Mononuclear cell (primary cell): ENCODE data around the gene KLF18. TPM values are rescaled to one million over a fixed set of nuclear protein-coding genes. Genes with fewer than 3 reads are reported as not detected.
"Not testable (repeated sequence)": the region's sequence is repeated elsewhere in the genome, so short reads cannot be mapped to it uniquely, and the experiment has no call there.

Source experiments
- H3K27me3 ChIP-seq: 2 replicates; pipeline ENCODE4 v1.6.0; 2011; ENCODE audit warnings: low read length, control low read depth; ENCODE audit not compliant: insufficient read depth
- H3K4me1 ChIP-seq: 2 replicates; pipeline ENCODE4 v1.5.1; 2011; ENCODE audit warnings: mild to moderate bottlenecking, low read length, control low read depth; ENCODE audit not compliant: insufficient read depth
- H3K4me3 ChIP-seq: 2 replicates; pipeline ENCODE4 v1.5.1; 2011; ENCODE audit warnings: mild to moderate bottlenecking, low read length, moderate library complexity
- H3K9me3 ChIP-seq: 2 replicates; pipeline ENCODE4 v1.5.1; 2011; ENCODE audit warnings: low read depth, mild to moderate bottlenecking, control low read depth, low read length
- total RNA-seq: library from RNA; depleted of rRNA; stranded (reverse); fragments of >200 nt; gene quantifications from one replicate; pipeline ENCODE4 v1.2.3, GENCODE V29; 2012

The KLF18 gene
- not detected for total RNA-seq

GRCh38 chr1:44141531-44141930 is at the start of gene KLF18:
KLF18 (minus strand) TSS chr1:44141631; CDS start chr1:44141631, 0 bp downstream.
- Histone ChIP-seq H3K4me3 (no peak within 1 kb of the TSS), H3K9me3 (peaks cover 16% of the 10 kb centered on the region)

GRCh38 chr1:44174630-44175029 is 33.2 kb upstream of the KLF18 start:
- no peaks in the 10 kb centered on the region for H3K9me3 ChIP-seq
- H3K27me3 ChIP-seq = no peaks in the 10 kb centered on the region
- H3K4me3 ChIP-seq = no peak overlapping the region
- no peaks in the 10 kb centered on the region for H3K4me1 ChIP-seq

More at GRCh38 chr1:44141531-44141930, at the start of gene KLF18:
- Histone ChIP-seq H3K27me3 (no peaks in the 10 kb centered on the region), H3K4me1 (no peaks in the 10 kb centered on the region)

- Histone ChIP-seq H3K27me3 (no peaks in the 10 kb centered on the region), H3K9me3 (peaks cover 7% of the 10 kb centered on the region), H3K4me1 (no peaks in the 10 kb centered on the region), H3K4me3 (no peak overlapping the region)
Observed at GRCh38 chr1:44170281-44170823, 28.9 kb upstream of the KLF18 start.

GRCh38 chr1:44168520-44169098 is 27.2 kb upstream of the KLF18 start:
- H3K4me1 ChIP-seq = no peaks in the 10 kb centered on the region
- no peak overlapping the region for H3K4me3 ChIP-seq
- H3K9me3 ChIP-seq = peaks cover 7% of the 10 kb centered on the region
- no peaks in the 10 kb centered on the region for H3K27me3 ChIP-seq

GRCh38 chr1:44161546-44161945 is 20.1 kb upstream of the KLF18 start:
- Histone ChIP-seq H3K9me3 (no peaks in the 10 kb centered on the region), H3K4me3 (no peak overlapping the region), H3K27me3 (no peaks in the 10 kb centered on the region), H3K4me1 (no peaks in the 10 kb centered on the region)

GRCh38 chr1:44158871-44159270 is 17.4 kb upstream of the KLF18 start:
- no peak overlapping the region for H3K4me3 ChIP-seq
- no peaks in the 10 kb centered on the region for H3K4me1 ChIP-seq
- H3K27me3 ChIP-seq = no peaks in the 10 kb centered on the region
- H3K9me3 ChIP-seq = no peaks in the 10 kb centered on the region

GRCh38 chr1:44157903-44158302 is 16.5 kb upstream of the KLF18 start:
- no peaks in the 10 kb centered on the region for H3K4me1 ChIP-seq
- H3K27me3 ChIP-seq = no peaks in the 10 kb centered on the region

GRCh38 chr1:44154049-44154448 is 12.6 kb upstream of the KLF18 start:
- H3K27me3 ChIP-seq = no peaks in the 10 kb centered on the region
- H3K4me1 ChIP-seq = no peaks in the 10 kb centered on the region
- H3K4me3 ChIP-seq = no peak overlapping the region
- H3K9me3 ChIP-seq = no peaks in the 10 kb centered on the region

More at GRCh38 chr1:44157903-44158302, 16.5 kb upstream of the KLF18 start:
- H3K4me3 ChIP-seq = no peak overlapping the region
- no peaks in the 10 kb centered on the region for H3K9me3 ChIP-seq

GRCh38 chr1:44152692-44153091 is 11.3 kb upstream of the KLF18 start:
- Histone ChIP-seq H3K4me3 (no peak overlapping the region), H3K4me1 (no peaks in the 10 kb centered on the region)

GRCh38 chr1:44151808-44152207 is 10.4 kb upstream of the KLF18 start:
- H3K9me3 ChIP-seq = no peaks in the 10 kb centered on the region
- H3K4me3 ChIP-seq = no peak overlapping the region
- H3K27me3 ChIP-seq = no peaks in the 10 kb centered on the region
- H3K4me1 ChIP-seq = no peaks in the 10 kb centered on the region

More at GRCh38 chr1:44152692-44153091, 11.3 kb upstream of the KLF18 start:
- no peaks in the 10 kb centered on the region for H3K9me3 ChIP-seq
- no peaks in the 10 kb centered on the region for H3K27me3 ChIP-seq

- H3K4me3 ChIP-seq = no peak overlapping the region
- H3K27me3 ChIP-seq = no peaks in the 10 kb centered on the region
- no peaks in the 10 kb centered on the region for H3K9me3 ChIP-seq
- H3K4me1 ChIP-seq = no peaks in the 10 kb centered on the region
Observed at GRCh38 chr1:44151332-44151731, 9.9 kb upstream of the KLF18 start.

- H3K9me3 ChIP-seq = peaks cover 16% of the 10 kb centered on the region
- H3K4me3 ChIP-seq = no peak overlapping the region
- no peaks in the 10 kb centered on the region for H3K27me3 ChIP-seq
- no peaks in the 10 kb centered on the region for H3K4me1 ChIP-seq
Observed at GRCh38 chr1:44147582-44147981, 6.2 kb upstream of the KLF18 start.

GRCh38 chr1:44146536-44147361 is 5.3 kb upstream of the KLF18 start:
- Histone ChIP-seq H3K4me1 (no peaks in the 10 kb centered on the region), H3K9me3 (peaks cover 16% of the 10 kb centered on the region), H3K27me3 (no peaks in the 10 kb centered on the region), H3K4me3 (no peak overlapping the region)

GRCh38 chr1:44144962-44145756 is 3.7 kb upstream of the KLF18 start:
- Histone ChIP-seq H3K27me3 (no peaks in the 10 kb centered on the region), H3K4me3 (no peak overlapping the region), H3K4me1 (no peaks in the 10 kb centered on the region), H3K9me3 (peaks cover 16% of the 10 kb centered on the region)

GRCh38 chr1:44139565-44139964 is 1.9 kb downstream of the KLF18 start:
- not testable (repeated sequence) for H3K27me3 ChIP-seq, H3K4me1 ChIP-seq, H3K4me3 ChIP-seq, H3K9me3 ChIP-seq
